ENCODE results near the gene SPATS1.

DNA sequence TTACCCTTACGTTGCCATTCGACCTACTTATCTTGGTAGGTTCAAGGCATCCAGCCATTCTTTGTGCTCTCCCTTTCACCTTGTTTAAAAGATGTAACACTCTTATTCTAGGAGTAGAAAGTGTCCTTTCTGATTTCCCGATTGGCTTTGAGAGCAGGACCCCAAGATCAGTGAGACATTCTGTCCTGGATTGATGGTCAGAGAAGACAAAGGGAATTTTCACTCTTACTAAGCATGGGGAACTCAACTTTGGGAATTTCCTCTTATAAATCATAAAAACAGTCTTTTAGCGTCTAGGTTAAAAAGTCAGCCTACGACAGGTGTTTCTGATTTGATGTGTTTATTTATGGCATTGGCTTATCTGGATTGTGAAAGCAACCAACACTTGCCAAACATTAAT, 26.5 kb upstream of the SPATS1 start:
- TF ChIP-seq POLR2A (IDR thresholded peaks at IDR 0.05; ENCODE audit: insufficient read depth in 1 of 2, low read depth in 2 of 2, low read length in 2 of 2): no peak
- TF ChIP-seq, protein P1, sequence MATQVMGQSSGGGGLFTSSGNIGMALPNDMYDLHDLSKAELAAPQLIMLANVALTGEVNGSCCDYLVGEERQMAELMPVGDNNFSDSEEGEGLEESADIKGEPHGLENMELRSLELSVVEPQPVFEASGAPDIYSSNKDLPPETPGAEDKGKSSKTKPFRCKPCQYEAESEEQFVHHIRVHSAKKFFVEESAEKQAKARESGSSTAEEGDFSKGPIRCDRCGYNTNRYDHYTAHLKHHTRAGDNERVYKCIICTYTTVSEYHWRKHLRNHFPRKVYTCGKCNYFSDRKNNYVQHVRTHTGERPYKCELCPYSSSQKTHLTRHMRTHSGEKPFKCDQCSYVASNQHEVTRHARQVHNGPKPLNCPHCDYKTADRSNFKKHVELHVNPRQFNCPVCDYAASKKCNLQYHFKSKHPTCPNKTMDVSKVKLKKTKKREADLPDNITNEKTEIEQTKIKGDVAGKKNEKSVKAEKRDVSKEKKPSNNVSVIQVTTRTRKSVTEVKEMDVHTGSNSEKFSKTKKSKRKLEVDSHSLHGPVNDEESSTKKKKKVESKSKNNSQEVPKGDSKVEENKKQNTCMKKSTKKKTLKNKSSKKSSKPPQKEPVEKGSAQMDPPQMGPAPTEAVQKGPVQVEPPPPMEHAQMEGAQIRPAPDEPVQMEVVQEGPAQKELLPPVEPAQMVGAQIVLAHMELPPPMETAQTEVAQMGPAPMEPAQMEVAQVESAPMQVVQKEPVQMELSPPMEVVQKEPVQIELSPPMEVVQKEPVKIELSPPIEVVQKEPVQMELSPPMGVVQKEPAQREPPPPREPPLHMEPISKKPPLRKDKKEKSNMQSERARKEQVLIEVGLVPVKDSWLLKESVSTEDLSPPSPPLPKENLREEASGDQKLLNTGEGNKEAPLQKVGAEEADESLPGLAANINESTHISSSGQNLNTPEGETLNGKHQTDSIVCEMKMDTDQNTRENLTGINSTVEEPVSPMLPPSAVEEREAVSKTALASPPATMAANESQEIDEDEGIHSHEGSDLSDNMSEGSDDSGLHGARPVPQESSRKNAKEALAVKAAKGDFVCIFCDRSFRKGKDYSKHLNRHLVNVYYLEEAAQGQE (IDR thresholded peaks at IDR 0.05; ENCODE audit: borderline replicate concordance in 1 of 2, low read depth in 1 of 2, low read length in 2 of 2): no peak

Data from HepG2 (cell line).